ENCODE data around the gene ECM1. TPM values are rescaled to one million over a fixed set of nuclear protein-coding genes. Genes with fewer than 3 reads are reported as not detected.
A peak's percentile ranks its signal among the peaks of the same experiment; 100 is the strongest.

The ECM1 gene
- total RNA-seq, 2 experiments from 2014 or later: 2.0 to 3.8 TPM

DNA sequence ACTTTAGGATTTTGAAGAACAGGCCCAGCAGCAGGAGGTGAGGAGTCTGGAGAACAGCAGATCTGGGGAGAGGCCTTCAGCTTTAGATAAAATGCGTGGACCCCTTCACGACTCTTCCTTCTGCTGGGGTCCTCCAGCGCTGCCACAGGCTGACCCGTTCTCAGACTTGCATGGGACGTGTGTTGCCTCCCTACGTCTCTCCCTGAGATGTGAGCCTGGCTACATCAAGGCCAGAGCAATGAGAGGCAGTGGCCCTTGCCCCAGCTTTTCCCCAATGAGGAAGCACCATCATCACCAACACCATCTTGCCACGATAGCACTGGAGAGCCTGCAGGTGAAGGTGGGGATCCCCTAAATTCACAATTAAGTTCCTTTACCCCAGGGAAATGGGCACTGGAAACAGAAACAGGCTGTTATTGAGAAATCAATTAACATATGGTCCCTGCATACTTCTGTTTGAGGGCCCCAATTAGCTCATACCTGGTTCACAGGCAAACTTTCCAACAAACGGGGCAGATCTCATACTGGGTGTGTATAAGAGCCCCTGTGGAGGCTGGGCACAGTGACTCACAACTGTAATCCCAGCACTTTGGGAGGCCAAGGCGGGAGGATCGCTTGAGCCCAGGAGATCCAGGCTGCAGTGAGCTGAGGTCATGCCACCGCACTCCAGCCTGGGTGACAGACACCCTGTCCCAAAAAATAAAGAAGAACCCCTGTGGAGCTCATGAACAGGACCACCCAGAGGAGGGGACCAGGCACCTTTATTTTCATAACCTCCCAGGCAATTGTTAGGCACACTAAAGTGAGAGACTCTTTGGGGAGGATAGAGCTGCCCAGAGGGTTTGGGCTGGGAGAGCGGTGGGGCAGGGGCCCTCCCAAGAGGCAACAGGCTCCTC is 29.2 kb downstream of the ECM1 start:
- DNase-seq (ENCODE audit: low spot score): no peak
- H3K79me2 ChIP-seq (ENCODE audit: insufficient read depth, low read depth, low read length): no peaks in the 10 kb centered on the region
- H3K4me1 ChIP-seq (ENCODE audit: insufficient read depth, low read length, poor library complexity, severe bottlenecking): no peaks in the 10 kb centered on the region
- no TSS peak for BruUV-seq (replicated peaks)
- H4K20me1 ChIP-seq (ENCODE audit: insufficient read depth, low read length): no peaks in the 10 kb centered on the region
- H3K27ac ChIP-seq (ENCODE audit: low read depth, low read length, poor library complexity, severe bottlenecking): no peak overlapping the region
- CTCF ChIA-PET (ENCODE audit: unreplicated experiment): no interaction called here
- no peak overlapping the region for H2AFZ ChIP-seq (ENCODE audit: low read length)
- H3K9me3 ChIP-seq (ENCODE audit: low read length): no peaks in the 10 kb centered on the region
- POLR2A ChIA-PET: interaction anchor here (0.9 kb wide), 1 partner anchor 22 kb away, joined by 3 read pairs; the partner anchor contains the start of gene FALEC
- no peaks in the 10 kb centered on the region for H3K9me2 ChIP-seq (ENCODE audit: insufficient read depth, low read length)
- no peaks in the 10 kb centered on the region for H3K36me3 ChIP-seq (ENCODE audit: insufficient read depth, low read length)
- no peak overlapping the region for H3K4me3 ChIP-seq (ENCODE audit: low read depth, low read length, poor library complexity, severe bottlenecking)
- no peak overlapping the region for H3K4me2 ChIP-seq (ENCODE audit: low read length)
- intact Hi-C loops (cut with micrococcal nuclease; ENCODE audit: unreplicated experiment): no loop called here
- TF ChIP-seq EZH2phosphoT487 (IDR thresholded peaks at IDR 0.05; ENCODE audit: borderline replicate concordance, low read depth, low read length): no peak
- TF ChIP-seq, protein P1, sequence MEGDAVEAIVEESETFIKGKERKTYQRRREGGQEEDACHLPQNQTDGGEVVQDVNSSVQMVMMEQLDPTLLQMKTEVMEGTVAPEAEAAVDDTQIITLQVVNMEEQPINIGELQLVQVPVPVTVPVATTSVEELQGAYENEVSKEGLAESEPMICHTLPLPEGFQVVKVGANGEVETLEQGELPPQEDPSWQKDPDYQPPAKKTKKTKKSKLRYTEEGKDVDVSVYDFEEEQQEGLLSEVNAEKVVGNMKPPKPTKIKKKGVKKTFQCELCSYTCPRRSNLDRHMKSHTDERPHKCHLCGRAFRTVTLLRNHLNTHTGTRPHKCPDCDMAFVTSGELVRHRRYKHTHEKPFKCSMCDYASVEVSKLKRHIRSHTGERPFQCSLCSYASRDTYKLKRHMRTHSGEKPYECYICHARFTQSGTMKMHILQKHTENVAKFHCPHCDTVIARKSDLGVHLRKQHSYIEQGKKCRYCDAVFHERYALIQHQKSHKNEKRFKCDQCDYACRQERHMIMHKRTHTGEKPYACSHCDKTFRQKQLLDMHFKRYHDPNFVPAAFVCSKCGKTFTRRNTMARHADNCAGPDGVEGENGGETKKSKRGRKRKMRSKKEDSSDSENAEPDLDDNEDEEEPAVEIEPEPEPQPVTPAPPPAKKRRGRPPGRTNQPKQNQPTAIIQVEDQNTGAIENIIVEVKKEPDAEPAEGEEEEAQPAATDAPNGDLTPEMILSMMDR (conservative IDR thresholded peaks at IDR 0.05; ENCODE audit: low read length): no peak

DNA sequence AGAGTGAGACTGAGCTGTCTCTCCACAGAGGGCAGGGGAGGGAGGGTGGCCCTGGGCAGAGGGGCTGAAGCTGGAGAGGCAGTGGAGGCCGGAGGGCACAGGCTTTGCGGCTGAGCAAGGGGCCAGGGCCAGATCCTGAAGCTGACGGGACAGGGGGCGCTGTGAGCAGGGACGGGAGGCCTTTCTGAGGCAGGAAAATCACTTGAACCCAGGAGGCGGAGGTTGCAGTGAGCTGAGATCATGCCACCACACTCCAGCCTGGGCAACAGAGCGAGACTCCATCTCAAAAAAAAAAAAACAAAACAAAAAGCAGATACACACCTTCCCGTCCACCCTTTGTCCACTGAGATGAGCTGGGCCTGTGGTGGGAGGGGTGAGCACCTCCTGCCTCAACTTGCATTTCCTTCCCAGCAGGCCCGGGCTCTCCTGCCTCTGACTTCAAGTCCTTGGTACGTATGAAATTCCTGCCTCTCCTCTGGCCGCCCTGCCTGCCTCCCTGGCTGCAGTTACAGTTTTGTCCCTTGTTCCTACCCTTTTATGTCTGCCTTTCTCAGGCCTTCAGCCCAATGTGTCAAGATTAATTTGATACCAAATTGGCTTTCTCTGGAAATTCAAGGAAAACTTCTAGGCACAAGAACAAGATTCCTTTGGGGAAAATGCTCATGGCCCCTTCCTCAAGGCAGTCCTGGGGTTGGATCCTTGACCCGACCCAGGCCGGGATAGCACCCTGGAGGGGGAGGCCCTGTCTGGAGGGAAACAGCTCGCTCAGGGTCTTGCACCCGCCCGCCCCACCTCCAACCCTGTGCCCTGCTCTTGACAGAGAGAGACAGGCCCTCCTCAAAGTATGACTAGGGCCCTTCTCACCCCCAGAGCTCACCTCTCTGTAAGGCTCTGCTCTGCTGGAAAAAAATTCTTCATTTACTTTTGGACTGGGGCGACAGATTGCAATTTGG is 30.1 kb downstream of the ECM1 start:
- Histone ChIP-seq H3K4me3 (ENCODE audit: low read depth, low read length, poor library complexity, severe bottlenecking) (no peak overlapping the region), H3K9me3 (ENCODE audit: low read length) (no peaks in the 10 kb centered on the region), H3K4me2 (ENCODE audit: low read length) (no peak overlapping the region), H3K9me2 (ENCODE audit: insufficient read depth, low read length) (no peaks in the 10 kb centered on the region), H3K79me2 (ENCODE audit: insufficient read depth, low read depth, low read length) (no peaks in the 10 kb centered on the region), H3K27ac (ENCODE audit: low read depth, low read length, poor library complexity, severe bottlenecking) (no peak overlapping the region), H3K36me3 (ENCODE audit: insufficient read depth, low read length) (no peaks in the 10 kb centered on the region), H2AFZ (ENCODE audit: low read length) (no peak overlapping the region), H3K4me1 (ENCODE audit: insufficient read depth, low read length, poor library complexity, severe bottlenecking) (no peaks in the 10 kb centered on the region), H4K20me1 (ENCODE audit: insufficient read depth, low read length) (no peaks in the 10 kb centered on the region)
- intact Hi-C loops (cut with micrococcal nuclease; ENCODE audit: unreplicated experiment): no loop called here
- BruUV-seq (replicated peaks): no TSS peak
- TF ChIP-seq EZH2phosphoT487 (IDR thresholded peaks at IDR 0.05; ENCODE audit: borderline replicate concordance, low read depth, low read length): no peak
- TF ChIP-seq, protein P1 (conservative IDR thresholded peaks at IDR 0.05; ENCODE audit: low read length): peak; percentile 42; the same call in 1 of the 2 replicates
- ChIA-PET CTCF (ENCODE audit: unreplicated experiment) (no interaction called here), POLR2A (no interaction called here)
- no peak for DNase-seq (ENCODE audit: low spot score)

Measured in OCI-LY7 (cell line).